GM23338 (cell line): ENCODE results near the gene NUMBL. TPM values are rescaled to one million over a fixed set of nuclear protein-coding genes. Genes with fewer than 3 reads are reported as not detected.

ENCODE experiments used
- CREB1 ChIP-seq: fragments of 250-450 bp; sonication (Bioruptor Pico); IDR thresholded peaks from 2 replicates; pipeline ENCODE4 v1.5.0; 2020; ENCODE audit warnings: low read depth, mild to moderate bottlenecking, moderate library complexity
- EZH2 ChIP-seq: fragments of 200-600 bp; sonication (generic); IDR thresholded peaks from one replicate; pipeline ENCODE4 v1.8.0; 2017; ENCODE audit warnings: antibody characterized with exemption, mild to moderate bottlenecking, low read depth; ENCODE audit not compliant: unreplicated experiment
- EZH2phosphoT487 ChIP-seq: fragments of 200-600 bp; sonication (generic); IDR thresholded peaks from one replicate; pipeline ENCODE4 v1.8.1; 2018; ENCODE audit warnings: antibody characterized with exemption; ENCODE audit not compliant: unreplicated experiment
- JUNB ChIP-seq: IDR thresholded peaks from one replicate; pipeline ENCODE4 v1.6.1; 2016; ENCODE audit warnings: antibody characterized with exemption; ENCODE audit not compliant: unreplicated experiment
- NANOG ChIP-seq: IDR thresholded peaks from 2 replicates; pipeline ENCODE4 v1.6.1; 2016; ENCODE audit warnings: antibody characterized with exemption, borderline replicate concordance
- POLR2AphosphoS5 ChIP-seq: IDR thresholded peaks from 2 replicates; pipeline ENCODE4 v1.6.1; 2016; ENCODE audit warnings: antibody characterized with exemption, low read depth
- STAT1 ChIP-seq: IDR thresholded peaks from one replicate; pipeline ENCODE4 v1.6.1; 2016; ENCODE audit warnings: antibody characterized with exemption; ENCODE audit not compliant: unreplicated experiment
- ZNF114 ChIP-seq: fragments of 250-450 bp; sonication (Bioruptor Pico); IDR thresholded peaks from 2 replicates; pipeline ENCODE4 v1.5.0; 2020; ENCODE audit warnings: mild to moderate bottlenecking, moderate library complexity
- ZNF331 ChIP-seq: fragments of 250-450 bp; sonication (Bioruptor Pico); IDR thresholded peaks from 2 replicates; pipeline ENCODE4 v1.5.0; 2020; ENCODE audit warnings: low read depth, mild to moderate bottlenecking, moderate library complexity
- ZNF462 ChIP-seq: fragments of 250-450 bp; sonication (Bioruptor Pico); IDR thresholded peaks from 2 replicates; pipeline ENCODE4 v1.5.0; 2020; ENCODE audit warnings: mild to moderate bottlenecking, moderate library complexity
- polyA plus RNA-seq: library from polyadenylated mRNA; unstranded; fragments of >200 nt; fragmentation: Nextera tagmentation; extraction: Ambion mirVana; gene quantifications from 2 replicates; pipeline ENCODE4 v1.2.1, GENCODE V29; 2016
- total RNA-seq: library from RNA; depleted of rRNA; stranded (reverse); fragments of >200 nt; shearing (Covaris generic); gene quantifications from 2 replicates; pipeline ENCODE4 v1.2.3, GENCODE V29; 2014
- TF ChIP-seq, protein P1 (sequence below): IDR thresholded peaks from 2 replicates; pipeline ENCODE4 v1.6.1; 2016; ENCODE audit warnings: antibody characterized with exemption

The NUMBL gene
- total and polyA plus RNA-seq, 2 experiments from 2014 or later: 8.5 to 28.5 TPM

DNA sequence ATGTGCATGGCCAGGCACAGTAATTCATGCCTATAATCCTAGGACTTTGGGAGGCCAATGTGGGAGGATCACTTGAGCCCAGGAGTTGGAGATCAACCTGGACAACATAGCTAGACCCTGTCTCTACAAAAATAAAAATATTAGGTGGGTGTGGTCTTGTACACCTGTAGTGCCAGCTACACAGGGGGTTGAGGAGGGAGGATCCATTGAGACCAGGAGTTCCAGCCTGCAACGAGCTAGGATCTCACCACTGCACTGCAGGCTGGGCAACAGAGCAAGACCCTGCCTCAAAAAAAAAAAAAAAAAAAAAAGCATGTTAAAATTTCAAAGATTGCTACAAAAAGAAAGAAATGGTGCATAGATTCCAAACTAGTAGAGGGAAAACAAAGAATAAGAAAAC lies 52.1 kb downstream of the NUMBL start (continued):
- TF ChIP-seq ZNF462 (CRISPR knock-in tag) (no peak), ZNF114 (CRISPR knock-in tag) (no peak), ZNF331 (CRISPR knock-in tag) (no peak), EZH2phosphoT487 (no peak), EZH2 (no peak), STAT1 (no peak), NANOG (no peak), CREB1 (CRISPR knock-in tag) (no peak), JUNB (no peak), POLR2AphosphoS5 (no peak)
- TF ChIP-seq, protein P1, sequence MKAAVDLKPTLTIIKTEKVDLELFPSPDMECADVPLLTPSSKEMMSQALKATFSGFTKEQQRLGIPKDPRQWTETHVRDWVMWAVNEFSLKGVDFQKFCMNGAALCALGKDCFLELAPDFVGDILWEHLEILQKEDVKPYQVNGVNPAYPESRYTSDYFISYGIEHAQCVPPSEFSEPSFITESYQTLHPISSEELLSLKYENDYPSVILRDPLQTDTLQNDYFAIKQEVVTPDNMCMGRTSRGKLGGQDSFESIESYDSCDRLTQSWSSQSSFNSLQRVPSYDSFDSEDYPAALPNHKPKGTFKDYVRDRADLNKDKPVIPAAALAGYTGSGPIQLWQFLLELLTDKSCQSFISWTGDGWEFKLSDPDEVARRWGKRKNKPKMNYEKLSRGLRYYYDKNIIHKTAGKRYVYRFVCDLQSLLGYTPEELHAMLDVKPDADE: no peak
